HG02943 (cell line): ENCODE results near the gene AQP5.

ENCODE experiments used
- ATAC-seq: cut with Tn5 transposase; IDR thresholded peaks from one replicate; pipeline ENCODE4 v1.9.1; 2021; ENCODE audit warnings: mild to moderate bottlenecking, low read depth, moderate library complexity; ENCODE audit not compliant: unreplicated experiment

AQP5 gene

DNA sequence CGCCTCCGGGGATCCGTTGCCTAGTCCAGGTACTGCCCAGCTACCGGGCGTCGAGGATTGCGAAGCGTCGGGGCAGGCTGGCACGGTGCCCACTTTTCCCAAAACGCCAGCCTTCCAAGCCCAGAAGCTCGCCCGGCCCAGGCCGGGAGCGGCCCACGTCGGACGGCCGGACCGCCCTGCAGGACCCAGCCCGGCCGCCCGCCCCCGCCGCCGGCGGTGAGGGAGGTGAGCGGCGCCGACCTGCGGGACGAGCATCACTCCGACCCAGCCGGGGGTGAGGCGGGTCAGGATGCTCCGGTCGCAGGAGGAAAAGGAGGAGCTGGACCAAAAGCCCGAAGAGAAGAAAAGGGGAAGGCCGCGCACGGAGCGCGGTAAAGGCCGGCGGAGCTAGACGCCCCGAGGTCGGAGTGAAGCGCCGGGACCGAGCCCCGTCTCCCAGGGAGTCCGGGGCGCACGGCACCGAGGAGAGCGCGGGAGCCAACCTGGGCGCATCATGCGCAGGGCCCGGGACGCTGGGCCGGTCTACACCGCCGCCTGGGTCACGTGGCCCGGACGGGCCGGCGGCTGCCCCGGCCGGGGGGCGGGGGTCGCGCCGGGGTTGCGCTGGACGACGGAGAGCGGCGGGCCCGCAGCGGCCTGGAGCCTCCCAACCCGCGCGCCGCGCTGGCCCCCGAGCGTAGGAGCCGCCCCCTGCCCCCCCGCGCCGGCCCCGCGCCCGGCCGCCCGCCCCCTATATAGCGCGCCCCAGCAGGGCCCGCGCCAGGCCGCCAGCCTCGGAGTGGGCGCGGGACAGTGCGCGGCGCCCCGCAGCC is at the start of gene AQP5:
AQP5 (plus strand) TSS at position 762 of the 812 bp plus-strand sequence. CDS start 146 bp downstream, outside the sequence.
- ATAC-seq: no peak

DNA sequence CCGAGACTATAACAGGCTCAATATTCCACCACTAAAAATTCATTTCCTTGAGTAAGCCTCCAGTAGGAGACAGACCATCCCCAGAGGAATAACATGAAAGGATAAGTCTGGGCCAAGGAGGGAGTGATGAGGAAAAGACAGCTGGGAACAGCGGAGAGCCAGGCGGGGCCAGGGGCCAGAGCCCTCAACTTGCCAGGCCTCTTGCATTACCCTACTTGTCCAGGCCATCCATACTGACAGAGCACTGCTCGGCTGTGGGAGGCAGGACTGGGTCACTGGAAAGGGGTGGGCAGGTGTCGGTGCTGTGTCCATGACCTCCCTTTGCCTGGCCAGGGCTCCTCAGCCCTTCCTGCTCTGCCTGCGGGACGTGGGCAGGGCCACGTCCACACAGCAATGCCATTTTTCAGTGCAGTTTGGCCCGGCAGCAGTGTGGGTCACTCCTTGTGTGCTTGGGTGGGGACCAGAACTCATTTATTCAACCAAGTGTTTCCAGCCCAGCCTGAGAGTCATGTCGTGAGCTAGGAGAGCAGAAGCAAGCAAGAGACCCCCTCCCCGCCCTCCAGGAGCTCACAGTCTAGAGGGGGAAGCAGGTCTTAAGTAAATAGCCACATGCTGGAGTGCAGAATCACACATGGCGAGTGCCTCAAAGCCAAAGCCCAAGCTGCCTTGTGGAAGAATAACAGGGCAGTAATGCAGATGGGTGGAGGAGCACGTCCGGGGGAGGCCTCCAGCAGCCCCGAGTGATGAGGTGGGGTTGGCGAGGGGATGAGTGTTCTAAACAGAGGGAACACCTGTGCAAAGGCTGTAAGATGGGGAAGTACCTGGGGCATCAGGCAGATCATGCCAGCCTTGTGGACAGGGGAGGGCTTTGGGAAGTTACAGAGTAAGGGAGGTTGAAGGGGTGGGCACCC is 49.1 kb upstream of the AQP5 start:
- no peak for ATAC-seq

DNA sequence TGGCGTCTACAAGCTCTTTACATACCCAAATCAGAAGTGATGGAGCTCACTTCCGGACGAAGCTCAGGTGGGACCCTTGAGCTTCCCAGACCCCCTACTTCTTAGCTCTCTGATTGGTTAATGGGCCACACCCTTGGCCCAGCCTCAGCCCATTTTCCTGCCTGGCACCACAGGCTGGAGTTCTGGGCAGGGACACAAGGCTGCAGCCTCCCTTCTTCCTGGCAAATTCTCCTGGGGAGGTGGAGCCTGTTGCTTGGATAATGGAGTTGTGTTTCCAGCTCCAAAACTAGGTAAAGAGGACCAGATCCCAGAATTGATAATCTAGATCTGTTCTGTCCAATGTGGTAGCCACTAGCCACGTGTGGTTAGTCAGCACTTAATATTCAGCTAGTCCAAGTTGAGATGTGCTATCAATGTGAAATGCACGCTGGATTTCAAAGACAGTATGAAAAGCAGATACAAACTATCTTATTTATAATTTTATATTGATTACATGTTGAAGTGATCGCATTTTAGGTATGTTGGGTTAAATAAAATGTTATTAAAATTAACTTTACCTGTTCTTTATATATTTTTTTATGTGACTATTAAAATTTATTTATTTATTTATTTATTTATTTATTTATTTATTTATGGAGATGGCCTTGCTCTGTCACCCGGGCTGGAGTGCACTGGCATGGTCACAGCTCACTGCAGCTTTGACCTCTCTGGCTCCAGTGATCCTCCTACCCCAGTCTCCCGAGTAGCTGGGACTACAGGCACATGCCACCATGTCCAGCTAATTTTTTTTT is 45.3 kb upstream of the AQP5 start:
- no peak for ATAC-seq

DNA sequence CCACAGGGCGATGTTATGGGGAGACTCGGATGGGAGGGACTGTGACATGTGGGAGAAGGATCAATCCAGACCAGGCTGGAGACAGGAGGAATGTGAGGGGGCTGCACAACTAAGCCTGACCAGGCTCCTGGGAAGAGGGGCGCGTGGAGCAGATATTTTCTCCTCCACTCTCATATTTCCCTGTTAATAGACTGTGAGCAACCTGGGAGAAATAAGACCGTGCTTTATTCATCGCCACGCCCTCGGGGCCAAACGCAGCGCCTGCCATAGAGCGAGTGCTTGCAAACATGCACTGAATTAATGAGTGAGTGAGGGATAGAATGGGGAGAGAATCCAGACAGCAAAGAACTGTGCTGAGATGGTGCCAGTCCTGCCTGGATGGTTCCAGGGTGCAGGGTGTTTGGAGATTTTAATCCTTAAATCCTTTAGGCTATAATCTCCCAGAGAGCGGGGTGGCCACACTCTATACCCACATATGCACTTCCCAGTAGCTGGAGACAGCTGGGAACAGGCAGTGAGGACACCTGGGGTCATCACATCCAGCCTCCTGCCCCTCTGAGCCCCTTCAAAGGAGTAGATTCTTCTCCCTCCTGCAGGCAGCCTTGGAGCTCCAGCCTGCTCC is 44.4 kb upstream of the AQP5 start:
- ATAC-seq: no peak

DNA sequence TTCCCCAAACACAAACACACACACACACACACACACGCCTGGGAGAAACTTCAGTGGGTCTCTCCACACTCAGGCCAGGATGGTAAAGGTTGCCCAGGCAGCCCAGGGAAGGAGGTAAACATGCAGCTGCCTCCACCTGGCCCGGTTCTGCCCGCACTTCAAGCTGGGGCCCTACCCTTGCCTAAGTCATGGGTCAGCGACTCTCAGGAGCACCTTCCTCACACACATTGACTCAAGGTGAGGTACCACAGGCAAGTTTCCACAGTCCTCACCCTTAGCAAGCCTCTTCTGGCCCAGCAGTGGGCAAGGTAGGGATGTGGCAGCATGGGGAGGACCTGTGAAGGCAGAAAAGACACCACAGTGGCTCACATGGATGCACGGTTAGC is 43.9 kb upstream of the AQP5 start:
- no peak for ATAC-seq

DNA sequence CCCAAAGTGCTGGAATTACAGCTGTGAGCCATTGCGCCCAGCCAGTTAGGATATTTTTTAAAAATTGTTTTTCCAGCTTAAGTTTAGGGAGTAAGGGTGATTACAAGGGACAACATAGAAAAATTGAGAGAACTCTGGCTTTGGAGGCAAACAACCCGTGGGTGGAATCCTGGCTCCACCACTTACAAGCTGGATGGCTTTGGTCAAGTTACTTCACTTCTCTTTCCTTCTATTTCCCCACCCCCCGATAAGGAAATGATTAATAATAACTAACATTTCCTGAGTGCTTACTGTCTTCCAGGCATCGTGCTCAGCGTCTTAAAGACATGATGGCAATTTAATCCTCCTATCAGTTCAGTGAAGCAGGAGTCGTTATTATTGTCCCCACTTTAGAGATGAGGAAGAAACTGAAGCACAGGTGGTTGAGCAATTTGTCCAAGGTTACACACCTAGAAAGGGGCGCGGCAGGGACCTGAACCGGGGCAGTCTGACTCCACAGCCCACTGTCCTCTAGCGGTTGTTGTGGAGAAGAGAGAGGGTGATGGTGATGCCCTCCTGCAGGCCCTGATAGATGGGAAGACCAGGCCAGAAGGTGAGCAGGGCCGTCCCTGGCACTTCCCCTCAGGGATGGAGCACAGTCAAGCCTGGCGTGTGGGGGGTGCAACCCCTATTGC is 41.3 kb upstream of the AQP5 start:
- no peak for ATAC-seq

DNA sequence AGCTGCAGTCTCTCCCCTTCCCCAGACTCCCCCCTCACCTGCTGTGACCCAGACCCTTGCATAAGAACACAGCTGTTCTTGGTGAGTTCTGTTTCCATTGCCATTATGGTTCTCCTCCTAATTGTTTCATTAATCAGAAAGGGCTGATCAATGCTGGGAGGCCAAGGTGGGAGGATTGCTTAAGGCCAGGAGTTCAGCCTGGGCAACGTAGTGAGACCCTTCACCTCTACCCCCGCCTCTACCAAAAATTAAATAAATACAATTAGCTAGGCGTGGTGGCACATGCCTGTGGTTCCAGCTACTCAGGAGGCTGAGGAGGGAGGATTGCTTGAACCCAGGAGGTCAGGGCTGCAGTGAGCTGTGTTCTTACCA is 40.8 kb upstream of the AQP5 start:
- no peak for ATAC-seq

DNA sequence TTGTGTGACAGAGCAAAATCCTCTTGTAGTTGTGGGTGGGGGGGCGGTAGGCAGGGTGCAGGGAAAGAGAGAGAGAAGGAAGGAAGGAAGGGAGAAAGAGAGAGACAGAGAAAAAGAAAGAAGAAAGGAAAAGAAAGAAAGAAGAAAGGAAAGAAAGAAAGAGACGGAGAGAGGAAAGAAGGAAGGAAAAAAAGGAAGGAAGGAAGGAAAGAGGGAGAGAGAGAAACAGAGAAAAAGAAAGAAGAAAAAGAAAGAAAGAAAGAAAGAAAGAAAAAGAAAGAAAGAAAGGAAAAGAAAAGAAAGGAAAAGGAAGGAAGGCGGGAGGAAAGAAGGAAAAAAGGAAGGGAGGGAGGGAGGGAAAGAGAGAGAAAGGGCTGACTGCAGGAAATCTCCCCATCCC is 40.4 kb upstream of the AQP5 start:
- ATAC-seq: no peak

DNA sequence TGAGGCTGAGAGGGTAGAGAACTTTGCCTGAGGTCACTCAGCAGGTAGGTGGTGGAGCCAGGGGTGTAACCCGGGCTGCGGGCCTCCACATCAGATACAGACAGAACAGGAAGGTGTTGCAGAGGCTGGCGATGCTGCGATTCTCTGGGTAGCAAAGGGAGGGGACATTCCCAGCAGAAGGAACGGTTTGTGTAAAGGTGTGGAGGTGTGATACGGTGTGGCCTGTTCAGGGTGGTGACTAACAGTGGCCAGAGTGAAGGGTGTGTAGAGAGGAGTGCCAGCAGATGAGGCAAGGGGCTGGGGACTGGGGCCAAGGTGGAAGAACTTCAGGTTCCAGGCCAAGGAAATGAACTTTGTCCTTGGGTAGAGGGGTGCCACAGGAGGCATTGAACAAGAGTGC is 39.7 kb upstream of the AQP5 start:
- ATAC-seq: no peak

DNA sequence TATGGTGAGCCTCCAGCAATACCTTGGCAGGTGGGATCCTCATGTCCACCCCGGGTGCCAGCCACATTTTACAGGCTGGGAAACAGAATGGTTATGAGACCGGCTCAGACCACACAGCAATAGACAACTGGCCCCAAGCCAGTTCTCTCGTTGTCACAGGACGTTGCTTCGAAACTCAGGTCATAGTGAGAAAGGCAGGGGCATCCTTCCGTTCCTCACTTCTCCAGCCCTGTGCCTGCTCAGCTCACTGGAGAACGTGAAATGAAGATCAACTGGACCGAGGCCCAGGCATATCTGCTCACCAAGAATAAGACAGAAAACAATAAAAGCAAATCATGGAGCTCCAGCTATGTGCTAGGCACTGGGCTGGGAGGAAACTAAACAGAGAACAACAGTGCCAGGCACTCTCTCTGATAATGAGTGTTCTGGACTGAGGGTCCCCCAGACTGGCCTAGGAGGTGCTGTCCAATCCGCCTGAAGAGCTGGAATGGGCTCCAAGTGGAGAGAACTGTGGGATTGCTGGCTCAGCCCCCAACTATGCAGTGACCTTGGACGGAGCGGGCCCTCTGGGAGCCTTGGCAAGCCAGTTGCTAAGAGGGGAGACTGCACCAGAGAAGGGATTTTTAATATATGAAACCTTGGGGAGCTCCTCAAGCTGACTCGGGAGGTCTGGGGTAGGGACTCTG is 39.2 kb upstream of the AQP5 start:
- ATAC-seq: no peak

DNA sequence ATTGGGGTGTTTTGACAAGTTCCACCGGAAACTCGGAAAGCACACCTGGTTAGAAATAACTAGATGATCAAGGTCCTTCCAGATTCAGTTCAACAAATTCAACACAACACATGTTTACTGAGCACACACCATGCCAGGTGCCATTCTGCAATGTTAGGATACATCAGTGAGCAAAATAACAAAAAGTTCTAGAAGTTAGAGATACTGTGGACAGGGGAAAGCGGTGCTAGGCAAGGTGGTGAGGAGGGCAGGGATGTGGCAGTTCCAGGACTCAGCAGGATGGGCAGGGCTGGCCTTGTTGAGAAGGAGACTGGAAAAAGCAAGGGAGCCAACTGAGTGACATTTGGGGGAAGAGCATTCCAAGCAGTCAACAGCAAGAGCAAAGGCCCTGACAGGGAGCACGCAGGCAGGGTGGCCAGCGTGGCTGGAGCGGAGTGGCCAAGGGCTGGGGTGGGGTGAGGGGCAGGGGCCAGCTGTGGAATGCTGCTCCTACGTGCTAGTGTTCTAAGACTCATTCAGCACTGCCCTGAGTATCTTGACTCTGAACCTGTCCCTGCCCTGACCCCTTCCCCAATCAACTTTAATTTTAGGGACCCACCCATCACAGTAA is 38.5 kb upstream of the AQP5 start:
- no peak for ATAC-seq

DNA sequence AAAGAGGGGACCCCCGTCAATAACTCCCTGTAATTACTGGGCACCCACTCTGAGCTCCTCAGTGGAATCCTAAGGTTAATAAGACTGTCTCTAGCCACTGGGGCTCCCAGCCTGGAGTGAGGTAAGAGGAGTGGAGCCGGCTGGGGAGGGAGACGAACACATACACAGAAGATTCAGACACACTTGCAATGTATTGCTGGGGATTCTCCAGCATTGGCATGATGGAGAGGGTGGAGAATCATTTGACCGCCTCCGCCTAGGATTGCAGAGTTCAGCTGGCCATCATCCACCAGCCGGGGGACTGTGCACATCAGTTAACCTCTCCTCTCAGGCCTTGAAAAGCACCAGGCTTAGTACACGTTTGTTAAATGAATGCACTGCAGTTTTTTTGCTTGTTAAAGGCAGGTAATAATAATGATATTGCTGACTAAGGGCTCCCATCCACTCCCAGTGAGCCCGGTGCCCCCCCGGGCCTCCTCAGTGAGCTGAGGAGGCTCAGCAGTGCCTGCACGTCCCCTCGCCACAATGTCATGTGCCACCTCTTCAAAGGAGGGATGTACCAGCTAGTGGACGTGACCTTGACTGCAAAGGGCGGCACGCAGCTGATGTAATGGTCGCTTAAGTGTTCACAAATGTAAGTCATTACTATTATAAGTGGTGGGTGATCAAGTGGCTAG is 37.7 kb upstream of the AQP5 start:
- ATAC-seq: no peak

DNA sequence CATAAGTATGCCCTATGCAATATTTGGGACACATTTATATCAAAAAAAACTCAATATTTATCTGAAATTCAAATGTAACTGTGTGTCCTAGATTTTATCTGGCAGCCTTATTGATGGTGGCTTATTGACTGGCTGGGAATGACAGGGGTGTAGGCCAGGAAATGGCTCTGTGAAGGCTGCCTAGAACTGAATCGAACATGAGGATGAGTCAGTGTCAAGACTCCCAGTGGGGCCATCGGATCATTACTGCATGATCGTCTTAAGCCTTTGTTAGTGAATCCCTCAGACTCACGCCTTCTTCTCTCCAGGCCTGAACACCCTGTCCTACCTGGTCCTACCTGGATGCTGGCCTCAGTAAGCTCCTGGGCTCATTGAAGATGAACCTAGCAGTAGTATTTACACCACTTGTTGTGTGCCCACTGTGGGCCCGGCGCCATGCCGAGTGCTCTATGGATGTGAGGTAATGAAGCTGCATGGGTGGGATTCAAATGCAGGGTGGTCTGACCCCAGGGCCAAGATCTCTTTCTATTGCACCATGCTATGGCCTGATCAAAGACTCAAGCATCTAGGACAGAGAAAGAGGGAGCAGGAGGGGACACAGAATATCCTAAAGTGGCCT is 36.9 kb upstream of the AQP5 start:
- ATAC-seq: no peak

DNA sequence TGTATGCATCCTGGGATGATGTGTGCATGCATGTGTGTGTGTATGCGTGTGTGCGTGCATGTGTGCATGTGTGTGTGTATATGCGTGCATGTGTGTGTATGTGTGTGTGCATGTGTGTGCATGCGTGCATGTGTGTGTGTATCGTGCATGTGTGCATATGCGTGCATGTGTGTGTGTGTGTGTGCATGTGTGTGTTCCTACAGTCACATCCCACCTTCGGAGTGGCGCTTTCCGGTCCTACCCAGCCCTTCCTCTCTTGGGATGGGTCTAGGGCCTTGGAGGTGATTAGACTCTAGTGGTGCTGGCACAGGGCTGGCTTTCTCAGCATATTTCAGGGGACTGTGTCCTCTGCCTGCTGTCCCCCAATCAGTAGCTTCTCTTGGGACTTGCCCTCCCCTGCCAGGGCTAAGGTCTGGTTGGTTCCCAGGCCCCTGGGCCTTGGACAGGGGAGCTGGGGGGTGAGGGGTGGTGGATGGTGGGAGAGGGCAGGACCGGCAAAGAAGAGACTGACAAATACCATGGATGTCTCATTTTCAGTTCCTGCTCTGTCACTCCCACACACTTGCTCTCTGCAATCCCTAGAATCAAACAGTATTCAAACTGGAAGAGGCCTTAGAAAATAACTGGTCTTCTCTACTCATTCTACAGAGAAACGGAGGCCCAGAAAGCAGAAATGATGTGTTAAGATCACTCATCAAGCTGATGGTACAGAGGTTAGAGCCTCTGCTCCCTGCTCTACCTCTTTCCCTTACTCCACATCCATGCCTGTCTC is 36.1 kb upstream of the AQP5 start:
- no peak for ATAC-seq

DNA sequence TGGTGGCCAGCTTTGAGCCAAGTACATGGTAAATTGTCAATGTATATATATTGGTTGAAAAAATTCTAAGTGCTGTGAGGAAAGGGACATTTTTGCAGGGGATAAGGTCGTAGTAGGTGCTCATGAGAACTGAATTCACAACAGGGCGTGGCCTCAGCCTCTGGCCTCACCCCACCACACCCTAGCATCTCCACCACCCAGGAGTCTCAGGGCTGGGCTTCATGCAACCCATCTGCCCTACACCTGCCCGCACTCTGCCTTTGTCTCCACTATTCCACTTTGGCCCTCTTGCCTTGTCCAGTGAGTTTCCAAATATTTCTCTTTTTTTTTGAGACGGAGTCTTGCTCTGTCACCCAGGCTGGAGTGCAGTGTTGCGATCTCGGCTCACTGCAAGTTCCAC is 33.2 kb upstream of the AQP5 start:
- no peak for ATAC-seq

DNA sequence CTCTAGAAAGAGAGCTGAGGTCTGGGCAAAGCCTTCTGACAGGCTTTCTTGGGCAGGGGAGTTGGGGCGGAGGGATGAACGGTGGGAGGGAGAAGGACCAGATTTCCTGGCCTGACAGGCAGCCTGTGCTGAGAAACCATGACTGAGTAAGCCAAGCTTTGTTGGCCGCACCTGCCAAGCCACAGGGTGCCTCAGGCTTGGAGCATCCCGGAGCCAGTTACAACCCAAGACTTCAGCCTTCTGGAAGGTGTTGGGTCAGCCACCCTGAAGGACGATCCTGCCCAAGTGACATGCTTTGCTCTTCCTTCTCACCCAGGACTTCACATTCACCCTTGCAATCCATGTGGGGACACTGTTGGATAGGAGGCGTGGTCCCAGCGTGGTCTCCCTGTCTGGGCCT is 32.1 kb upstream of the AQP5 start:
- no peak for ATAC-seq
